ENCODE results near the gene THAP7.
A peak's percentile ranks its signal among the peaks of the same experiment; 100 is the strongest.
"Not testable (repeated sequence)": the region's sequence is repeated elsewhere in the genome, so short reads cannot be mapped to it uniquely, and the experiment has no call there.

Gene THAP7

DNA sequence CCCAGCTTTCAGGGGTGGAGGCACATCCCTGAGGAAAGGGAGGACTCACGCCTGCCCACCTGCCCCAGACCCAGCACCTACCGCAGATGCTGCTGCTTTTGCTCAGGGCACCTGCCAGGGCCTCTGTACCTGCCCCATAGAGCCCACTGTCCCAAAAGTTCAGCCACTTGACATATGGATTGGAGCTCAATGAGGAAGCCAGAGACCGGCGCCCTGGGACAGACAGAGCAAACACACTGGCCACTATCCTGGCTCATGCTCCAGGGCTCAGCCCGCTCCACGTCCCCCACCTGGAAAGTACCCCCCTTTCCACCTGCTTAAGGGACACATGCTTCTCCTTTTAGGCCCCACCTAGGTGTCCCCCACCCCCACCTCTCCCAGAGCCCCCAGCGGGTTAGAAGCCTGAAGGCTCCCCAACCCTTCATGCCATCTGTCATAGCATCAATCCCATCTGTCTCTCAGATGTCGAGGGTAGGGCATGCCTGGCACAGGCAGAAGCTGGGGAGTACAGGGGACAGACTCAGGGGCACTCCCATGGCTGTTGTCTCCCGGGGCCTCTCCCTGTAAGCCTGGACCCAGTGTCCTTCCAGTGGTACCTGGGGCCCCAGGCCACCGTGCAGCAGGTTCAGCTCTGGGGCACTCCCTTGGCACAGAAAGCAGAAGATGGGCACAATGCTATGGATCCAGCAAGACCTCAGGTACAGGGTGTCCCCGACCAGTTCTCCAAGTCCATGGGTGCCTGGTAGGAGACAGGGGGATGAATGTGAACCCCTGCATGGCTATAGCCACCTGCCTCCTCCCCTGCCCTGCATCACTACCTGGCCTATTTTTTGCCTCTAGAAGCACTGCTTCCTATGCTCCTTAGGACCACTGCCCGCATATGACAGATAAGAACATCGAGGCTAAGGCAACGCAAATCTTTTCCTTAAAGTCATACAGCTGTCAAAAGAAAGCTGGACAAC, 10.8 kb upstream of the THAP7 start:
- DNase-seq = no peak

DNA sequence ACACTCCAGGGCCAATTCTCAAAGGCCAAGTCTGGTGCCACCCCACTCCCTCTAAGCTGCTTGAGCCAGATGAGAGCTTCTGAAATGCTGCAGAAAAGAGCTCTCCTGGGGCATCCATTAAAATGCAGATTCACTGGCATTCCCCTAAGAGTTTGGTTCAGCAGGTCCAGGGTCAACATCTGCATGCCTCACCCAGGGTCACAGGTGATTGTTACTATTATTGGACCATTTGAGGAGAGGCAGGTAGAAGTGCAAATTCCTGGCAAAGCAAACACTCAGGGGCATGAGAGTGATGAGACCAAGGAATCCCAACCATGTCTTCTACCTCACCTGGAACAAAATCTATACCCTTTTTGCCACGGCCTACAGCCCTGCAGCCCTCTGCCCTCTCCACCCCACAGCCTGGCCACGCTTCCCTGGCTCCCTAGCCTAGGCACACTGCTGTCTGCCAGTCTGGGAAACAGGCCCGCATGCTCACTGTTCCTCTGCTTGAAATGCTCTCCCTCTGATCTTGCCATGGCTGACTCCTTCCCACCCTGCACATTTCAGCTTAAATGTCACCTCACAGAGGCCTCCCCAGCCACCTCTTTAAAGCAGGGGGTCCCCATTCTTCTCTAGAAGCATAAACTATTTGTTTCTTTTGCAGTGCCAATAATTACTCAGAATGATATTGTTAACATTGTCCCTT, 8.7 kb upstream of the THAP7 start:
- DNase-seq = no peak

DNA sequence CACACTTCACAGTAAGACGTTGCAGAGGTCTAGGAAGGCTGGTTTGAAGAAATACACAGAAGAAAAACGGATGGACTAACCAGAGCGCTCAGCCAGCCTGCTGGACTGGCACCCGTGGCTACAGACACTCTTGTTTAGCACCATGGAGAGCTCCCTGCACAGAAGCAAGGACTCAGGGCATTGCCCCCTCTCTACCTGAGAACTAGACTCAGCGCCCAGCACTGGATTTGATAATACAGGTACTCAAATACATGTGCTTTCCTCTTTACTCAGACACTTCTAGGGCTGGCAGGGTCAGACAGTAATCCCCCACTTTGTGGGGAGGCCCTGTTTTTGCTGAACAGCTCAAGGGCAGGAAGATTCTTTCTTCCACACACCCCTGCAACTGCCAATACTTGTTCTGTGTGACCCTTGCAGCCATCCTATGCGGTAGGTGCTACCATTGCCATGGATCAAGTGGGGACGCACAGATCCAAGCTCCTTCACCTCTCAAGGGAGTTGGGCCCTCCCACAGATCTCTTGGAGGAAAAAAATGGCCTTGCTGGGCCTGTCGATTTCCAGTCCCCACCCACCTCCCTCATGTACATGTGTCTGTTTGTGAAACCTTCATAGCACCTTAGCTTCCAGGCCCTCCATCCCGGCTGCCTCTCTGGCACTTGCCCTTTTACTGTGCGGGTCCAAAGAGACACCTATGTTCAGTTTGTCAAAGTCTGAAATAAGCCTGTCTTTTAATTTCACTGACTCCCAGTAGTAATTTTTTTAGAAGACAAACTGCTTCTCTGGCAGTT, 7.9 kb upstream of the THAP7 start:
- peak; percentile 14 for DNase-seq

DNA sequence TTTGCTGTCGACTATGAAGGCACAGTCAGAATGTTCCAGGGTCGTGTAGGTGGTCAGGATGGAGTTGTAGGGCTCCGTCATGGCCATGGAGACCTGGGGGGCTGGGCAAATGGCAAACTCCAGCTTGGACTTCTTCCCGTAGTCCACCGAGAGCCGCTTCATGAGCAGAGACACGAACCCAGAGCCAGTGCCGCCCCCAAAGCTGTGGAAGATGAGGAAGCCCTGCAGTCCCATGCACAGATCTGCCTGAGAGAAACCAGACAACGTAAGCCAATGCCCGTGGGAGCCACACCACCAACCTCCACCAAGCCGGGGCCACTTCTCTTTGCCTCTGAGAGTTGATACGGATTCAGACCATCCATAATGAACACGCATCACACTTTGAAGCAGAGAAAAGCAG, 7.3 kb upstream of the THAP7 start:
- DNase-seq = not testable (repeated sequence)

DNA sequence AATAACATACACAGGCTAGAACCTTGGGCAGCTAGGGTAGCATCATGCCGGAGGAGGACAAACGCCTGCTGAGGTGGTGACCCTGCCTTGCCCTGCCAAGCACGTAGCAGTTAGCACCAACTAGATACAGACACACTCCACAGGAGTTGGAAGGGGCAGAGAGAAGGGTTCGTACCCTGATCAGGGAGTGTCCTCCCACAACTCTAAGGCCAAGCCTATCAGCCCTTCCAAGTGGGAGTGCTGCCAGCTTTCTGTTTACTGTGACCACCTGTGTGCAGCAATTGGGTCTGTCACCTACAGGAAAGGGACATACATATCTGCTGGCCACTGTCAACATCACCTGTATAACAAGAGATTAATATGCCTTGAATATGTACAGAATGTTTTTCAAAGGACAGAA, 1.9 kb upstream of the THAP7 start:
- DNase-seq = no peak

DNA sequence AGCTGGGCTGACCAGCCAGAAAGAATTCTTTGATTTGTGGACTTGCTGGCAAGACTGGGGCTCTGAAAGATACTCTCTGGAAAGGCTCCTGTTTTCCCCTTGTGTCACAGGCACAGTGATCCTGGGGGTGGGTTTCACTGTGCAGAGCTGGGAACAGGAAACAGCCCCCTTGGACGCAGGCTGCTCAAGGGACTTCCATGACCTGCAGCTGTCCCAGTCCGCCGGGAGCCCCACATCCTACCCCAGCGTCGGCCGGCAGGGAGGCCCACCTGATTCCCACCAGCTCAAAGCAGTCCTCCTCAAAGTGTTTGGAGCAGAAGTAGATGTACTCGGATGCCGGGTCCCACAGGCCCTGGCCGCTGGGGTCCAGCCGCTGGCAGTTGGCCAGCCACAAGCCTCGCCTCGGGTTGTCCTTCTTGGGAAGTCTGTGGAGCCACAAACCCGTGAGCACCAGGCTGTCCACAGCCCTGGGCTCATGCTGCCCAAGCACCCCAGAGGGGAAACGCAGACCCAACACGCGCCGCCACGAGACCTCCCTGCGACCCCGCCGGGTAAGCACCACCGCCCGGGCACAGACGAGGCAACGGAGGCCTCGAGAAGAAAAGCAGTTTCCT, 824 bp downstream of the THAP7 start:
- DNase-seq = no peak

DNA sequence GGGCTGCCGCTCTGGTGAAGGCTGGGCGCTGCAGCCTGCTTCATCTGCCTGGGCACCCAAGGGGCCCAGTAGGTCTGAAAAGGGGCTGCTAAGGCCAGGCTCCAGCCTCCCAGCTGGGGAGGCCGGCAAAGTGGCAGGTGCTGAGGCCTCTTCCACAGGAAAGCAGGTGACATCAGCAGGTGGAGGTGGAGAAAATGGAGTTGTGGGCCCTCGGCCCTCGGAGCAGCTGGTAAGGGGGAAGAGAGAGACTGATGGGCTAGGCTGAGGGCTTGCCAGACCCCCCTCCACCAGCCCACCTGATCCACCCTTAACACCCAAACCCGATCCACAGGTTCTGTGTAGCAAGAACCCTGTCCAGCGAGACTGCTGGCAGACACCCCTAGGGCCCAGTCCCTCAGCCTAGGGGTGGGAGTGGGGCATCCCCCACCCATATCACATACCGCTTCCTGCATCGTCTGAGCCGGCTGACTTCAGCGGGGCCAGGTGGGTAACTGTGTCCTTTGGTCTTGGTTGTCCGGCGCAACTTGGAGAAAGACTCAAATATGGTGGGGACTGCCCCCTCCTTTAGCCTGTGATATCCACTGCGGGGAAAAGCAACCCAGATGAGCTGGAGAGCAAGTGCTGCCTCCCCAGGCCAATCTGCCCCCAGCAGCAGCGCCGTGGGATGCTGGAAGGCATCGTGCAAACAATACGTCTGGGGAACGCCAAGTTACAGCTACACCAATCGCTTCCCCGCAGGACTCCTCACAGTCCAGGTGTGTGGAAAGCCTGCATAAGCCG, 1.5 kb downstream of the THAP7 start:
- DNase-seq = no peak

DNA sequence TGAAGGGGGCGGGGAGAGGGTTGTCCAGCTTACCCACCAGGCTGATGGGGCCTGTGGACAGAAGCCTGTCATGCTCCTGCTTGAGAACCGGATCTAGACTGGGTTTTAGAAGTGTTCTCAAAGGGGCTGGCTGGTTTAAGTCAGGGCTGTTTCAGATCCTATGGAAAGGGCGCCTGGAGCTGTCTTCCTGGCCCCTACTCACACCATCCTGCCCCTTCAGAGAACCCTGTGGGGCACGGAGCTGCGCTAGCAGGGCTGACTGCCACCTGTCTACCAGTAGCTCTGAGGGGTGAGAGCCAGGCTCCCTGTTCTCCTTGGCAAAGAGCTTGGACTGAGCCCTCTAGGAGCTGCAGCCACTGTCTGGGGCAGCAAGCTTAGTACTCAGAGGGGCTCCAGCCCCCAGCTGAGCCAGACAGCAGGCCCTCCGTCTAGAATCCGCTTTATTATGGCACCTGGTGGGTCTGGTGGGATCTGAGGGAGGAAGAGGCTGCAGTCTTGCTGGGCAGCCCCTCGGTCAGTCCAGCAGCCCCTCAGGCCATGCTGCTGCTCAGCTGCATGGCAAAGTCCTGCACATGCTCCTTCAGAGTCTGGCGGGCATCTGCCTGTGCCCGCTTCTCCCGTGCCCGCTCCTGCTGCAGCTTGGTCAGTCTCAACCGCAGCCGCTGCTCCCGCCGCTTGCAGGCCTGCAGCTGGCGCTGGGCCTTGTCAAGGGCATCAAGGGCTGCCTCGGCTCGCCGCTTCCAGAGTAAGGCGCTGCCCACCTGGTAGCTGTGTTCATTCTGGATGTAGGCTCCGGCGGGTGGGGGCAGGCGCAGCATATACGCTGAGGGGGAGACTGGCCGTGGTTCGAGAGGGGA, 2.3 kb downstream of the THAP7 start:
- DNase-seq = no peak

DNA sequence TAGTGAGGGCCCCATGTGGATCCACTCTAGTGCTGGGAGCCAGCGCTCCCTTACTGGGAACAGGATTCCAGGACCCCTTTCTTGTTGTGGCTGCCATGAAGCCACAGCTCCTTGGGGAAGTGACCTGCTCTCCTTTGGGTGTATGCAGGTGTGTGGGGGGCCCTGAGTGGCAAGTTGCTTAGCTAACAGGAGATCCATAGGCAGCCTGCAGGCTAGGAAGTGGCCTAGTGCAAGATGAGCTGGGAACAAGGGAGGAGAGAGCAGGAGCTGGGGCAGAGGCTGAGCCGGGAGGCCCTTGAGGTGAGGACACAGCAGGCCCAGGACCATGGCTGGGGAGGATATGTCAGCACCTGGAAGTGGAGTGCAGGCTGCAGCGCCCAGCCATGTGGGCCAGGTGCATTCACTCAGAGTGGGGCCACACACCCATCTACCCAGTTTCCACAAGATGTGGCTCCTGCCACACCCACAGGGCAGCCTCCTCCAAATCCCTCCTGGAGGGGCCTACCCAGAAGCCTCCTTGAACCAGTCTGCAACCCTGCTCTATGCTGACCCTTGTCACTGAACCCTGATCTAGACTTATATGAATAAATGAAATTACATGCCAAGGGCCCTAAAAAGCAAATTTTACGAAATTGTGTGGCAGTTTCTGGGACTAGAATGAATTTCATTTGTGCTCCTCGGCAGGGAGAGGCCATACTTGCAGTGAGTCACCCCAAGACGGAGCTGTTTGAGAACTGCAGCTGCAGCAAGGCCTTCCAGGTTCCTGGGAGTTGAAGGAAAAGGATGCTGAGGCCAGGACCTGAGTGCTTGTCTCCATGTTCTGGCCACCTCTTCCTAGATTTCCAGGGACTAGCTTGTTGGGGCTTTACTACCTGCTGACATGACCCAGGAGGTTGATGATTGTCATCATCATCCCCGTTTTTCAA, 3.2 kb downstream of the THAP7 start:
- no peak for DNase-seq

DNA sequence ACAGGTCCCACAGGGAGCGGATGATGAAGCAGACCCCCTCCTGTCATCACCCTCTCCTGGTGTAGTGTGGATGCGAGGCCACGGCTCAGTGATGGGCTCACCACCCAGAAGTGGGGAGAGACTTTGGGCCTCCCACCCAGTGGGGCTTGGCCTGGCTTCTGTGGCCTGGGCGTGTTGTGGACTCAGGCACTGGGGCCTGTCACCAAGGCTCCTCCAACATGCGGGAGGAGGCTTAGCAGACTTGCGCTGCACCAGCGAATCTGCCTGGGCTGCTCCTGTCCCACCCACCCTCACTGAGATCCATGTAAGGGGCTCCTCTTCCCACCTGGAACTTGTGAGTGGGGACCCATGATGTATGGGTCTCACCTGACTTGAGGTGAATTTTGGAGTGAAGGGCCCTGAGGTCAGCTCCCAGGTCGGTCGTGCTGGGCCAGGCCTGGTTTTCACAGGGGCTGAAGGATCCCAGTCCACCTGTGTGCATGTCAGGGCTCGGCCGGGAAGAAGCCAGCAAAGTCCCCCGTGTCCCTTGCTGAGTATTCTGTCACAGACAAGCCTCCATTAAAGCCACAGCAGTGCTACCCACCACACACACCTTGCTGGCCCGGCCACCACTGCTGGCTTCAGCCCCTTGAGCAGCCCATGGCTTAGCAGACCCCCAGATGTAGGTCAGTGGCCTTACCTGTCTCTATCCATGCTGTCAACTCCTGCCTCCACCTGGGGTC, 4.2 kb downstream of the THAP7 start:
- no peak for DNase-seq

DNA sequence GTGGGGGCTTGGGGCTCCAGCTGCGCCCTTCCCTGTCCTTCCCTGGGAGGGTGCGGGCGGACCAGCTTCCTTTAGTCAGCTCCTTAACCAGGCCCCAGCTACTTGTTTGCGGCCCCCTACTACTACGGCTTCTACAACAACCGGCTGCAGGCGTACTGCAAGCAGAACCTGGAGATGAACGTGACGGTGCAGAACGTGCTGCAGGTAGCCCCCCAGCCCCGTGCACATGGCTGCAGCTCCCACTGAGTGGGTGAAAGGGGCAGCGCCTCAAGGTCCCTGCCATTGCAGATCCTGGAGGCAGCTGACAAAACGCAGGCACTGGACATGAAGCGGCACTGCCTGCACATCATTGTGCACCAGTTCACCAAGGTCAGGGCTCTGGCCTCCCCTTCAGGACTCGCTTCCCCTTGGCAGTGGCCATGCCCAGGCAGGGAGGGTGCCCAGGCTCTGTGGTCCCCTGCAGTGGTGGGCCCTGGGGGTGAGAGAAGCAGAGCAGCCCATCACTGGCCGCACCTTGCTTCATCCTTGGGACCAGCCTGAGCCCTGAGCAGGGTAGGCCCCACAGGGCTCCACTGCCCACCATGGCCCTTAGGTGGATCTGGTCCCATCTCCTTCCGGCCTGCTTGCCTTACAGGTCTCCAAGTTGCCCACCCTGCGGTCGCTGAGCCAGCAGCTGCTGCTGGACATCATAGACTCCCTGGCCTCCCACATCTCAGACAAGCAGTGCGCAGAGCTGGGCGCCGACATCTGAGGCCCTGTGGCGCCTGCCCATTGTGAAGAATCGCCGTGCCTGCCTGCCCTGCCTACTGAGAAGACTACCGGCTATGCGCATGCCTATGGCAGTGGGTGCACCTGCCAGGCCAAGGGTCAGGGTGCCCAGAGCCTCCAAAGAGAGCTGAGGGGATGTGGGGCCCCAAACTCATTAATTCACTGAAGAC, 5.1 kb downstream of the THAP7 start:
- DNase-seq = no peak

DNA sequence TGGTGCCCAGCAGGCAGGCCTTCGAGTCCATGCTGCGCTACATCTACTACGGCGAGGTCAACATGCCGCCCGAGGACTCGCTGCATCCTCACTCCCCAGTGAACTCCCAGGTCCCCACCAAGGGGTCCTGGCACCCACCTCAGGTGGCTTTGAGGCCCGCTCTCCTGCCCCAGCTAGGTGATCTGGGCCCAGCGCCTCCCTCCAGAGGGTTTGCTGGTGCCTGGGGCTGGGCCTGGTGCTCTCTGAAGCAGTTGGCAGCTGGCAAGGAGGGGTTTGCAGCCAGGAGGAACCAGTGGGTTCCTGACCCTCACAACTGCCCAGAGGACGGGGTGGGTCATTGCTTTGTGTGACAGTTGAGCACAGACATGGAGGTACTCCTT, 5.9 kb downstream of the THAP7 start:
- DNase-seq = no peak

DNA sequence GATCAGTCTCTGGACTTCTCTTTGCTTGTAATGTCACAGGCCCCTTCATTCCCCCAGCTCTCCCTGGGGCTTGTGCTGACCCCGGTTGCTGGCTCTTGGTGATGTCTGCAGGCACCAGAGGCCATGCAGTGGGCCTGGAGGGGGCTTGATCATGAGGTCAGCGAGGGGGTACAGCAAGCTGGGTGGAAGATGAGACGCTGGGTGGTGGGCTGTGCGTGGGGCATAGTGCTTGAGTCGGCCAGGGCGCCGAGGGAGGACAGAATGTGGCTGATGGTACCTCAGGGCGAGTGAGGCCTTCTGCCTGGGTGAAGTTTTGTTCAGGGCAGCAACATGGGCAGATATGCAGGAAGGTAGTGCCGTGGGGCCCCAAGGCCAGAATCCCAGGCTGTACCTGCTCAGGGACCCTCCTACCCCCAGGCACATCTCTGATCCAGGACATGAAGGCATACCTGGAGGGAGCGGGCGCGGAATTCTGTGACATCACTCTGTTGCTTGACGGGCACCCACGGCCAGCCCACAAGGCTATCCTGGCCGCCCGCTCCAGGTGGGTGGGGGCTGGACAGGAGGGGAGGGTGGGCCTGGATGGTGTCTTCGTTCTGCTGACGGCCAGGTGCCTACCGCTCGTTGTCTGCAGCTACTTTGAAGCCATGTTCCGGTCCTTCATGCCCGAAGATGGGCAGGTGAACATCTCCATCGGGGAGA, 6.4 kb downstream of the THAP7 start:
- no peak for DNase-seq

DNA sequence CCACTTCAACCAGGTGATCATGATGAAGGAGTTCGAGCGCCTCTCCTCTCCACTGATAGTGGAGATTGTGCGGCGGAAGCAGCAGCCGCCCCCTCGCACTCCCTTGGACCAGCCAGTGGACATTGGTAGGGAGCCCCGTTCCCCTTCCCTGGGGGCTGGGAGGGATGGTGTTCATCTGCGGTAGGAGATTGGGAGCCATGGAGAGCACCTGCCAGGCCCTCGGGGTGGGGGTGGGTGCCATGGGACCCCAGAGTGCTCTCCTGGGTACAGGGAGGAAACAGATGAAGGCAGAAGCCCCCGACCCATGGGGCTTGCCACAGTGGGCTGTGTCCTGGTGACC, 7.0 kb downstream of the THAP7 start:
- DNase-seq = no peak

DNA sequence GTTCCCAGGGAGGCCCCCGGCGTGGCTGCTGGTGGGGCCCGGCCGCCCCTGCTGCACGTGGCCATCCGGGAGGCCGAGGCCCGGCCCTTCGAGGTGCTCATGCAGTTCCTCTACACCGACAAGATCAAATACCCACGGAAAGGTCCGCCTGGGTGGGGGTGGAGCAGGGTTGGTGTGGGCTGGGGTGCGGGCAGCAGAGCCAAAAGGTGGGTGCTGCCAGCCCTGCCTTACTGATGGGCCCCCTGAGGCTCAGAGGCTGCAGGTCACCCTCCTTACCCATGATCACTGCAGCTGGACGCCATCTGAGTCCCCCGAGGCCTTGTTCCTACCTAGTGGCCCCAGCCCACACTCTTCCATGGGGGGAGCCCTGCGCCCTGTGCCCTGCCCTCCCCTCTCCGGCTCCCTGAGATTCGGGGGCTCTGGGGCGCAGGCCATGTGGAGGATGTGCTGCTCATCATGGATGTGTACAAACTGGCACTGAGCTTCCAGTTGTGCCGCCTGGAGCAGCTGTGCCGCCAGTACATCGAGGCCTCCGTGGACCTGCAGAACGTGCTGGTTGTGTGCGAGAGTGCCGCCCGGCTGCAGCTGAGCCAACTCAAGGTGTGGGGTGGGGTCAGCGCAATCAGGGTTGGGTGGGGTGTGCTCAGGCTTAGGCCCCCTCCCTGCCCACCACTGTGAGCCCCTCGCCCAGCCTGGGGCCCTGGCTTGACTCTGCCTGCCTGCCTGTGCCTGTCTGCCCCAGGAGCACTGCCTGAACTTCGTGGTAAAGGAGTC, 7.6 kb downstream of the THAP7 start:
- no peak for DNase-seq

DNA sequence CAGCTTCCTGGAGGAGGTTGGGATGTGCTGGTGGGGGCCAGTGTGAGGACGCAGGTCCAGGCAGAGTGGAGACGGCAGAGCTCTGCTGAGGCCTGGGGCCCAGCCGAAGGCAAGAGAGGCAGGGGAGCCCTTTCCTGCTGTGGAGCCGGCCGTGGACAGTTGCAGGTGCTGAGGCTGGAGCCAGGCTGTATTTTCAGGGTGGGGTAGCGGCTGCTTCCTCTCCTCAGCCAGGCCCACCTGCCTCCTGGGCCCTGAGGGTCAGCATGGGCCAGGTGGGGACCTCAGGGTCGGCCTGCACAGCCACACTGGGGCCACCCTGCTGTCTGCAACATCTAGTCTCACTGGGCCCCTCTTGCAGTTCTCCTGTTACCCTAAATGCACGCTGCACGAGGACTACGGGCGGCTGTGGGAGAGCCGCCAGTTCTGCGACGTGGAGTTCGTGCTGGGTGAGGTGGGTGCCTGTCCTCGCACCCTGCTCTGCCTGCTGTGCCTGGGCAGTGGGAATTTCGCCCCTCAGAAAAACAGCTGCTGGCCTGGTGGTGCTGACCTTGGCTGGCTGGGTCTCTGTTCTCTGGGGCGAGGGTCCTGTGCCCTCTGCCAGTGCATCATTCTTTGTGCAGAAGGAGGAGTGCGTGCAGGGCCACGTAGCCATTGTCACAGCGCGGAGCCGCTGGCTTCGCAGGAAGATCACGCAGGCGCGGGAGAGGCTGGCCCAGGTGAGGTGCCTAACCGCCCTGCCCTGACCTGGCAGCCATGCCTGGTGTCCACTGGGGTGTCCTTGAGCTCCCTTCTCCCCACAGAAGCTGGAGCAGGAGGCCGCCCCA, 8.4 kb downstream of the THAP7 start:
- DNase-seq = no peak

All from GDM1 (cell line).